ENCODE data around the gene VARS1.

- TF ChIP-seq EZH2phosphoT487 (IDR thresholded peaks at IDR 0.05; ENCODE audit: insufficient read depth, low read depth) (no peak), EZH2 (IDR thresholded peaks at IDR 0.05; ENCODE audit: insufficient read depth, poor library complexity, severe bottlenecking) (no peak)
These were observed 19.0 kb downstream of the VARS1 start for GRCh38 chr6:31776485-31776988.
